NCI-H345 treated with DMSO at 0.1 percent for 48 hours (cell line): ENCODE results near the gene MCTP2.

ENCODE experiments used
- DNase-seq: peaks from one replicate; lab custom pipeline; 2025; ENCODE audit not compliant: unreplicated experiment; lab: John Stamatoyannopoulos, UW

The MCTP2 gene

GRCh38 chr15:94351031-94351535, 119.7 kb downstream of the MCTP2 start:
- no peak for DNase-seq

DNA sequence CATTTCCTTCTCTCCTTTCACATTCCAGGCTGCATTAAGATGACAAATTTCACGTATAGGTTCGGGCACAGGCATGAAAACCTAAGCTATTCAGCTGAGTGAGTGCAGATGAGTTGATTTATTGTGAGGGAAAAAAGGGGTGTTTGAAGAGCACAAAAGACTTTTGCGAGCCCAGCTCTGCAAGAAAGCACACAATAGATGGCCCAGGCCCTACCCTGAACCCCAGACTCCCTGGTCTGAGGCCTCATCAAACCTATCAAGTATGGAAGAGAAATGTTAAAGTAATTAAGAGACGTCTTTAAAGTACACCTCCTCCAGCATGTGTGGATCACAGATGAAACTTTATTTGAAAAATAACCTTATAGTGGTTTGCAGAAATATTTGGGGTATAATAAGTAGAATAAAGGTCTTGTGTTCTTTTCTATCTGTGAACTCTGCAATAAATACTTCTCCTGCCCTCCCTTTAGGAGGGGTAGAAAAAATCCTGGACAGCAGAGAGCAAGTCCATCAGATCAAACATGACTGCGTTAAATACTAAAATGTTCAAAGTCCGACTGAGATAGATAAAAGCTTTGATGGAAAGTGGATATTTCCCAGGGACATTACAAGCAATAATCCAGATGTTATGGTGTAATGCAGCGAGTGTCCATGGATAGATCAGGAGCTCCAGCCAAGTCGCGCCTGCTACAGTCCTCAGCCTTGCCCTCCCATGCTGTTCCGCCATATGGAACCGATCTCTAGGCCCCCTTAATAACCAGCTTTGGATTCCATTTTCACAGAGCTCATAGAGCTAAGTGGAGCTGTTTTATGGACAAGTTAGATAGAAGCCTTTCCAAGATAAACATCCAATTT, 121.5 kb downstream of the MCTP2 start:
- no peak for DNase-seq

- no peak for DNase-seq
These were observed 122.1 kb downstream of the MCTP2 start for GRCh38 chr15:94353488-94353820.

DNA sequence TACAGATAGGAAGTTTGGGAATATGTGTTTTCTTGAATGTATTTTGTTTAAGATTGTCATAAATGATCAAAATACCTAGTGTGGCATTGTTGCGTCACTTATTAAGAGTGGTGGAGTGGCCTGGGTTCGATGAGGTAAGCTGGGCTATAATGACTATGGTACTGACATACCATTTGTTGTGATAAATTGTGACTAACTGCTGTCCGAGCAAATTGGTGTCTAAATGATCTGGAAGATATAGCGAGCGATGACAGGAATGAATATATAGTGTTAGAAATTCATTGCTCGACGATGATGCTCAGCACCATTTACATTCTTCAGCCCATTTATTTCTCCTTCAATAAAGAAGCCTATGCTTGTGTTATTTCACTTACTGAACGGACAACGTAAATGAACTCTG, 123.3 kb downstream of the MCTP2 start:
- DNase-seq = no peak

DNA sequence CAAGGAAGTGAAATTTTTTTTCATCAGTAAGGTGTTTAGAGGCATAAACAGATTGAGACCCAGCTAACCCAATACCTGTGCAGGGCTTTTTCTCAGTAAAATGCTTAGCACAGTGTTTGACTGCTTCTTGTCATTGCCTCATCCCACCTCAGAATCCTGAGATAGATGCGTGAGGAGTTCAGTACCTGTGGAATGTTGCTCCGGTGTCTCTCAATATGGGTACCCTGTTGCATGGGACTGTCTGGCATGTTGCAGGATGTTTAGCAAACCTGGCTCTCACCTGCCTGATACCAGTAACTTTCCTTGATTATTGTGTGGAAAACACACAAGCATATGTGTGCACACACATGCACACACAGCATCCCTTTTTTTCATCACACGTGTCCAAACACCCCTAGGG, 128.4 kb downstream of the MCTP2 start:
- DNase-seq = no peak

DNA sequence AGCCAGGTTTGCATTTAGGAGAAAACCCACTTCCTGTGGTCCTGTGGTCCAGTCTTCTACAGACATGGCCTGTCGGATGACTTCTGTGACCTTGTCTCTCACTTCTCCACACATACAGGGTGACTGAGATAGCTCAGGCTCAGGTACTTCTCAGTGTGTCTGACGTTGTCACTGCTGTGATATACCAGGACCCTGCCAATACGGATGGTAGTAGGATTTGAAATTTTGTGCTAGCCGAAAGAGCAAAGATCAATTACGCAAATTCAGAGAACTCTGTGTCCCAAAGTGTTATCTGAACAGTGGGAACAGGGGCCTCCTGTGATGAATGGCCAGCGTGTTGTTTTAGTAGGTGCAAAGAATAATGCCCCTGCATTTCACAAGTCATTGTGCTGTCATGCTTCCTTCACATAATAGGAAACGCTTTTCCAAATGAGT, 128.9 kb downstream of the MCTP2 start:
- no peak for DNase-seq

DNA sequence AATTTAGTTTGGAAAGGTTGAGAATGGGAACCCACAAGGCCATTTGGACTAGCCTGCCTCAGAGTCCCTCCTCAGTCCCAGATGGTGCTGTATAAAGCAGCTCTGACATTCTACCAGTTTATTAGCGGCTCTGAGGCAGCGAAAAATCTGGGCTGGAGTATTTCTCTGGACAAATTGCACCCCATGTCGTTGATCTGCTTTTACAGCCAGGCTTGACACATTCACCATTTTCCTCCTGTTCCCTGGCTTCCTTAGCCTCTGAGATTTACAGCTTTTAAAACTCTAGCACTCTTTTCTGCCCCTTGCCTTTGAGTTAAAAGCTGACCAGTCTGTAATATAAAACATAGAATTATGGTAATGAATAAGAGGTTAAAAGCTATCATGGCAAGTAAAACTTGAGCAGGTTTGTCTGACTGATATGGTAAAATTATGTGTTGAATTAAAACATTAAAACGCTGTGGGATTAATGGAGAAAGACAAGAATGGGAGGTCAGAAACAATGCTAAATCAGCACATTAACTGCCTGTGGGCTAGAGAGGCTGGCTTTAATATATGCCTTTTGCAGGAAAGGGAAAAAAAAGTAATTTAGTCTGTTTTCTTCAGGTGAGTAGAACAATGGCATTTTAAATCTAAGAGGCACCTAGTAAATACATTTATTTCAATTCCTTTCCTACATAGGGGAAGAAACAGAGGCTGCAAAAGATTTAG, 131.2 kb downstream of the MCTP2 start:
- no peak for DNase-seq

DNA sequence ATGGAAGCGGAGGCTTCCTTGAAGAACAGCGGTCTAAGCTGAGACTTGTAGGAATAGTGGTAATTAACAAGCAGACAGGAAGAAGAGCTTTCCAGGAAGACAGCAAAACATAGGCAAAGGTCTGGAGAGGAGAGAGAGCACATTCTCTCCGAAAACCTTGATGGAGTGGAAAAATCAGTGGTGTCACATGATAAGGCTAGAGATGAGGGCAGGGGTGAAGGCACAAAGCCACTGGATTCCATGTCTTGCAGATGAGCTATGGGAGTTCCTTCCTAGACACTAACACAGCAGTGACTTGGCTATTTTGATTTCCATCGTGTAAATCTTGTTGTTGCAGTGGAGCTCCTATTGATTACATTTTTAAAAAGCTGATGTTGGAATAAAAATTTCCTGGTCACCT, 132.0 kb downstream of the MCTP2 start:
- no peak for DNase-seq

- peak; percentile 31 for DNase-seq
These were observed 135.4 kb downstream of the MCTP2 start for GRCh38 chr15:94366781-94367180.

DNA sequence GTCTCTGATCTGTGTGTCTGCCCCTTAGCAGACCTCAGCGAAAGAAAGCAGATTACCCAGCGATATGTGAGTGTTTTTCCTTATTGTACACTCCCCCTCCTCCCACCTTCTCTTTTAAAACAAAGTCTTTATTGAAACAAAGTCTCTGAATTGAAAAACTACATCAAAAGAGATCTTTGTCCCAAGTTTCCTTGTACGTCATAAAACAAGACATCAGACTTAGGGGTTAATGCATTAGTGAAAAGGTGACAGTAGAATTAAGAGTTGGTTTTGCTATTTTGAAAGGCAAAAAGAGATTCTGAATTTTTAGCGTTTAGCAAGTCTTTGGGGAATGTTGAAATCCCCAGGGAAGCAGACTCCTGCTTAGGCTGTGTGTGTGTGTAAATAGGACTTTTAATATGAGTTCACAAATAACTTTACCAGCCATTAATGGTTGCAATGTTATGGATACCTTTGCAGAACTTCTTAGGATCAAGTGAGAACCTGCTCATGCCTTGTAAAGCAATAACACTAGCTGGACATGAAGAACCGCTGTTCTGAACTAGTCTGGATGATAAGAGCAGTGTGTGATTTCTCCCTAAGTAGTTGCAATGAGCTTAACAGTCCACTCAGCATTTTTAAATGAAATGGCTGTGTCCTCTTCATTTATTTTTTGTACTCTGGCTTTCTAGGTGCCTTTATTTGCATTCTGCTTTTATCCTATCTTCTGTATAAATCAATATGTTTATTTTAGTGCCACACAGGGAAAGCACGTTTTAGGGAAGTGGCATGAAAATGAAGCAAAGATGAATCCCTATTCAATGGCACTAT, 136.6 kb downstream of the MCTP2 start:
- DNase-seq = no peak

DNA sequence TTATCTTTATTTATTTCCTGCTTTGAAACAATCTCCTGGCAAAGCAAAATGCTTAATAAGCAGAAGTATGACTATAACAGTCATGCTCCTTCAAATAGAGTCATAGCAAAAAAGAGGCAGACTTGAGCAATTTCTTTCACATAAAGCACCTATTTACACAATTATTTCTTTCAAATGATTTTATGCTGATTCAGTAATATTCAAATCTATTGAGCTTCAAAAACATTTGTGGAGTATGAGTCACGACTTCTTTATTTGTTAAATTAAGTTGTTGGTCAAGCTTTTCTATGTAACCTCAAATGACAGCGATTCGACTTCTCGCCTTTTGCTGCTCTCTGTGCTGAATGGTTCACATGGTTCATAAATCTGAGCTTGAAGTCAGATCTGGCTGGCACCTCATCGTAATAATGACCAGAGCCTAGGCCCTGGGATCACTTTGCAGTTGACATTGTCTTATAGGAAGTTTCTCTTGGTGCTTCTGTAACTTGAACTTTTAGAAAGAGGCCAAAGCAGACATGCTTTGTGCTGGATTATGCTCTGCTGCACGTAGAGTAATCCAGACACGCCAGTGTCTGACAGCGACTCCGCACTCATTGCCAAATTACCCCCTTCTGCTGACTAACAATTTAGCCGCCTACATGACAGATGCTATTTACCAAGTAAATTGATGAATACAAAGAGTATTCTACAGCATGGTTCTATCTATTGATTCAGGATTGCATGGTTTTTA, 139.0 kb downstream of the MCTP2 start:
- no peak for DNase-seq

- no peak for DNase-seq
These were observed 139.6 kb downstream of the MCTP2 start for GRCh38 chr15:94370936-94371285.

DNA sequence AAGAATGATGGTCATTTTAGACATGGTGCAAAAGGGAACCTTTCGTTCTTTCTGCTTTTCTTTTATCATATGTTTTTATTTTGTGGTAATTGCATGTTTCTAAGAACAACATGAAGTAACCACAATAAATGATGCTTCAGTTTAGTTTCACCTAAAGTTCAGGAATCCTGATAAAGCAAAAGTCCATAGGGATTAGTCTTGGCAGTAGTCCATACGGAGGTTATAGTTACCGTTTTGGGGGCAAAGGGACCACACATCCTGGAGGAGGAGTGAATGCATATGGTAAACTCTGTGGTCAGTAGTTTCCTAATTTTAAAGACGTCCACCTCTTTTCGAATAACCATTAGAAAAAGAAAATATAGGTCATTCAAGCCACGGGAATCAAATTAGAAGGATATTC, 141.5 kb downstream of the MCTP2 start:
- no peak for DNase-seq

DNA sequence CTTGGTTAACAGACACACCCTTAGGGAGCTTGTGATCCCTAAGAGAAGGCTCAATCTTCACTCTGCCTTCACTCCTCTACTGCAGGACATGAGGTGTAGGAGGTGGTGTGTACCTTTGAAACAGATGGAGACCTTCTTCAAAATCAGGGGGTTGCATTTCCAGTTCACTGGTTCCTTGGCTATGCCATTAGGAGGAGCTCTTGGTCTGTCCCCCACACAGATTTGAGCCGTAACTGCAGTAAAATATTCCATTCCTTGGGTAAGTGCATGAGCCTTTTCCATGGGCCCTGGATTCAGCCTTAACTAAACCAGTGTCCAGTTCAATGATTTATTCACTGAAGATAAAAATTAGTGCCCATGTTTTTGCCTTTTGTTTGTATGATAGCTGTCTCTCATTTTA, 144.6 kb downstream of the MCTP2 start:
- no peak for DNase-seq

GRCh38 chr15:94379986-94380385, 148.6 kb downstream of the MCTP2 start:
- DNase-seq = no peak

GRCh38 chr15:94380798-94381197, 149.4 kb downstream of the MCTP2 start:
- DNase-seq = no peak

DNA sequence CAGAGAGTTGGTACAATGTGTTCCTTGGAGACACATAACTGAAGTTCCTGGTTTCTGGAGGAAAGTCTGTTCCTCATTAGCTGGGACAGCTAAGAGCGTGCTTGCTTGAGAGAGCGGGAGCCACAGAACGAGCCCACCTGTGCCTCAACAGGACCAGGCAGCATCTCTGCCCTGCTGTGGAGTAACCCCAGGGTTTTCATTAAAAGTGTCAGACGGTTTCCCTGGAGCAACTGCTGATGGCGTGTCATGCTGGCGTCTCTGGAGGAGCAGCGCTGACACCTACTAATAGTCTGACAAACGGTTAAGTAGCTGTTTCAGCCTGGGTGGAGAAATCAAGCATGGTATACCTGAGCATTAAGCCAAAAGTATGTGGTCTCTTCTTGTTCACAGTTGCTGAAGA, 150.0 kb downstream of the MCTP2 start:
- no peak for DNase-seq

- no peak for DNase-seq
These were observed 151.7 kb downstream of the MCTP2 start for GRCh38 chr15:94383041-94383440.

DNA sequence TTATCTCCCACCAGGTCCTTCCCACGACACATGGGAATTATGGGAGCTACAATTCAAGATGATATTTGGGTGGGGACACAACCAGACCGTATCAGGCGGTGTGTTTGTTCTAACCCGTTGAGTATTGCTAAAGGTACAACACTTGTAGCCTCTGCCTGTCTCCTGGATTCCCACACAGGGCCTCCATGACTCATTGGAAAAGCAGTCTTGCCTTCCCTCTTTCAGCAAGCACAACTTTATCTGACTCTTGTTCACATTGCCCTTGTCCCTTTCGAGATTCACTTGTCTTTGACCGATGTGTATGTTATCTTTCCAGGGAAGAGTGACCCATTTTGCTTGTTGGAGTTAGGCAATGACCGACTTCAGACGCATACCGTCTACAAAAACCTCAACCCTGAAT, 152.3 kb downstream of the MCTP2 start:
- DNase-seq = no peak

DNA sequence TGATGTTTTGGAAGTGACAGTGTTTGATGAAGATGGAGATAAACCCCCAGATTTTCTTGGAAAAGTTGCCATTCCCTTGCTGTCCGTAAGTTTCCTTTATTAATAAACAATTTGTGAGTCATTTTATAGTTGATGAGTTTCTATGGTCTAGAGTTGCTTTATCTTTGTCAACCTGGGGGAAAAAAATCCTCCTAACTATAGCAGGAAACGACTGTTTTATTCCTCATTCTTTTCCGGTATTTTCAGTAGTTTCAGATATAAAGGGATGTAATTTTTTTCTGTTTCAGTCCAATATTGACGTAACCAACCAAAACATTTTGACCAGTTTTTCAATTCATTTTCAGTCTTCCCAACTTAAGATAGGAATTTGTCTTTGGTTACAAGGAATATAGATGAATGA, 154.1 kb downstream of the MCTP2 start:
- no peak for DNase-seq

DNA sequence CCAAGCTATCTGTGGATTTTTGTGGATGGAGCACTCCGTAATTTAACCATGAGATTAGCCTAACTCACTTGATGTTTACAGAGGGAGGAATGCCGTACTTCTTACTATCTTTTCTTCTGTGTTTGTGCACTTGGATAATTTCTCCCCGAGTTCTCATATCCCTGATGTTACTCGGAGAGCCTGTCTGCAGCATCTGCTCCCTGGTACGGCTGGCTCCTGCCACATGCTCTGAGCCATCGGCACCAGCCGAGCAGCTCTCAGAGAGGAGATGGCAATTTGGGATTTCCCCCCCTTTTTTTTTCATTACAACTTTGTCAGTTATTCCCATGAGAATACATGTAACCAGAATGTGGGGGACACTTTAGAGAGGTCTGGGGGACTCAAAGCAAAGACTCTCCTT, 155.0 kb downstream of the MCTP2 start:
- no peak for DNase-seq
